ENCODE data around the gene TAS2R50. TPM values are rescaled to one million over a fixed set of nuclear protein-coding genes. Genes with fewer than 3 reads are reported as not detected.
"Not testable (repeated sequence)": the region's sequence is repeated elsewhere in the genome, so short reads cannot be mapped to it uniquely, and the experiment has no call there.

Gene TAS2R50, protein sequence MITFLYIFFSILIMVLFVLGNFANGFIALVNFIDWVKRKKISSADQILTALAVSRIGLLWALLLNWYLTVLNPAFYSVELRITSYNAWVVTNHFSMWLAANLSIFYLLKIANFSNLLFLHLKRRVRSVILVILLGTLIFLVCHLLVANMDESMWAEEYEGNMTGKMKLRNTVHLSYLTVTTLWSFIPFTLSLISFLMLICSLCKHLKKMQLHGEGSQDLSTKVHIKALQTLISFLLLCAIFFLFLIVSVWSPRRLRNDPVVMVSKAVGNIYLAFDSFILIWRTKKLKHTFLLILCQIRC
- total RNA-seq (2014; rRNA removed; shearing (Covaris generic)): 0.76 and 0.85 TPM in 2 replicates

DNA sequence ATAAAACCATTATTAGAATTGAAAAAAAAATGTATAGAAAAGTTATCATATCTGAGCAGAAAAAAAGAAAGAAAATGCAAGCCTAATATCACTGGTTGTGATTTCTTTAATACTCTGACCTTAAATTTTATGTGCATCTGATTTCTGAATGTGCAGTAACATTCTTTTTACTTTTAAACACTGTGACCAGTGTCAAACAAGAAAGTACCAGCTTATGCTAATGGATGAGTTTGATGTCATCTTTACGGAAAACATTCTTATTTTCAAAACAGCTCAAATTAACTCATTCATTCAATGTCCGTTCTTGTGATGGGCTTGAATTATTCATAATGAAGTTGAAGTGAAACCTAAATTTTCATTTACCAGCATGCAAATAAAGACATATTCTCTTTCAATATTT is at the start of gene TAS2R50:
TAS2R50 (minus strand) TSS at position 101 of the 400 bp plus-strand sequence; CDS start at position 49, 52 bp downstream.
- no peak for DNase-seq
- Histone ChIP-seq H3K36me3 (replicated peaks; ENCODE audit: control insufficient read depth, insufficient read depth, low read length) (no peaks in the 10 kb centered on the region), H3K4me3 (ENCODE audit: insufficient read depth, low read depth, low read length) (no peak within 1 kb of the TSS), H3K27me3 (ENCODE audit: control insufficient read depth, insufficient read depth, low read length) (no peaks in the 10 kb centered on the region)

DNA sequence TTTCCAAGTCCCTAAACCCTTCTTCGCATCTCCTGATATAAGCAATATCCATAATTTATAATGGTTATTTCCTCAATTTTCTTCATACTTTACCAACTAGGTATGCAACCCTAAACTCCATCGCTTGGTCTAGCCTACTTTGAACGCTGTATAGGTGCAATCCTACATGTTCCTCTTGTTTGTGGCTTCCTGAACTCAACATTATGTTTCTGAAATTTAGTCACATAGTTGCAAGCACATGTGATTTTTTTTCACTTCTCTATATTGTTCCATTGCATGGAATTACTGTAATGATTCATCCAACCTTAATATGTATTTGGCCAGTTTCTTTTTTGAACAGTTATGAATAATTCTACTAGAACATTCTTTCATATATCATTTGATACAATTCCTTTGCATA is 47.2 kb upstream of the TAS2R50 start:
- not testable (repeated sequence) for H3K4me3 ChIP-seq (ENCODE audit: insufficient read depth, low read depth, low read length); H3K36me3 ChIP-seq (replicated peaks; ENCODE audit: control insufficient read depth, insufficient read depth, low read length); DNase-seq; H3K27me3 ChIP-seq (ENCODE audit: control insufficient read depth, insufficient read depth, low read length)

DNA sequence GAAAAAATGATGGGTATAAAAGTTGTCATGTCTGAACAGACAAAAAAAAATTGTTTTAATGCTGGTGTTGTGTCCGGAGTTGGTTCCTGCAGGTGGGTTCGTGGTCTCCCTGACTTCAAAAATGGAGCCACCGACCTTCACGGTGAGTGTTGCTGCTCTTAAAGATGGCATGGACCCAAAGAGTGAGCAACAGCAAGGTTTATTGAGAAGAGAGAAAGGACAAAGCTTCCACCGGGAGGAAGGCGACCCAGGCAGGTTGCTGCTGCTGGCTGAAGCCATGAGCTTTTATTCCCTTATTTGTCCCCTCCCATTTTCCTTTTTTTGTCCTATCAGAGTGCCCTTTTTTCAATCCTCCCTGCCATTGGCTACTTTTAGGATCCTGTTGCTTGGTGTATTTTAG is 44.6 kb upstream of the TAS2R50 start, which contains the start of gene TAS2R31:
TAS2R31 (minus strand) TSS at position 101 of the 400 bp plus-strand sequence; CDS start at position 29, 72 bp downstream.
- no peaks in the 10 kb centered on the region for H3K27me3 ChIP-seq (ENCODE audit: control insufficient read depth, insufficient read depth, low read length)
- H3K36me3 ChIP-seq (replicated peaks; ENCODE audit: control insufficient read depth, insufficient read depth, low read length): 0 out of 2 replicates have a peak, but pooled peaks cover 1% of the 10 kb centered on the region
- H3K4me3 ChIP-seq (ENCODE audit: insufficient read depth, low read depth, low read length): no peak within 1 kb of the TSS
- no peak for DNase-seq

DNA sequence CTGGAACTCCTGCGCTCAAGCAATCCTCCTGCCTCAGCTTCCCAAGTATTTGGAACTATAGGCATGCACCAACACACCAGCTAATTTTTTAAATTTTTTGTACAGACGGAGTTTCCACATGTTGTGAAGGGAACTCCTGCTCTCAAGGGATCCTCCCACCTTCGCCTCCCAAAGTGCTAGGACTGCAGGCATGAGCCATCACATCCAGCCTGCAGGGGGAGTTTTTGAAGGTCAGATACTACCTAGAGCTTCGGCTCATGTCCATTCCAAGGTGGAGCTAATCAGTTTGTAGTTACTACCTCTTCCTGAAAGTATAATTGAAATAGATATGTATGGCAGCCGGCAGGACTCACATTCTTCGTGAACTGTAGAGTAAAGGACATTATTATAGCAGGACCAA is 39.4 kb upstream of the TAS2R50 start:
- H3K27me3 ChIP-seq (ENCODE audit: control insufficient read depth, insufficient read depth, low read length): no peaks in the 10 kb centered on the region
- 0 out of 2 replicates have a peak, but pooled peaks cover 1% of the 10 kb centered on the region for H3K36me3 ChIP-seq (replicated peaks; ENCODE audit: control insufficient read depth, insufficient read depth, low read length)
- peak; percentile 6 for DNase-seq
- H3K4me3 ChIP-seq (ENCODE audit: insufficient read depth, low read depth, low read length): no peak overlapping the region

DNA sequence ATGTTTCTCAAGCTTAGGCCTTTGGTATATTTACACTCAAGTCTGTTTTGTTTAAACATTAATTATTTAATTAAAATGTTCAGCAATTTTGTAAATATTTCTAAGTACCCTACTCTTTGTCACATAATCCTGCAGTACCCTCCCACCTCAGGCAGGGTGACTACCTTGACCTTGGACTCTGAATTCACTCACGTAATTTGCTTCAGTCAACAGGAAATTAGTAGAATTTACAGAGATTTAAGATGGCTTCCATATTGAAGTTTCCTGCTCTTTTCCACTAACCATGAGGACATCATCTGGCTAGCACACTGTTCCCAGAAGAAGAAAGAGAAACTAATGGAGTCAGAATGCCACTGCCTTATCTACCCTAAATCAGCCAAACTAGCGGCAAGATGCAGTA is 36.7 kb upstream of the TAS2R50 start:
- Histone ChIP-seq H3K4me3 (ENCODE audit: insufficient read depth, low read depth, low read length) (no peak overlapping the region), H3K27me3 (ENCODE audit: control insufficient read depth, insufficient read depth, low read length) (no peaks in the 10 kb centered on the region), H3K36me3 (replicated peaks; ENCODE audit: control insufficient read depth, insufficient read depth, low read length) (peaks cover 1% of the 10 kb centered on the region; the same call in 1 of the 2 replicates)
- DNase-seq: no peak

DNA sequence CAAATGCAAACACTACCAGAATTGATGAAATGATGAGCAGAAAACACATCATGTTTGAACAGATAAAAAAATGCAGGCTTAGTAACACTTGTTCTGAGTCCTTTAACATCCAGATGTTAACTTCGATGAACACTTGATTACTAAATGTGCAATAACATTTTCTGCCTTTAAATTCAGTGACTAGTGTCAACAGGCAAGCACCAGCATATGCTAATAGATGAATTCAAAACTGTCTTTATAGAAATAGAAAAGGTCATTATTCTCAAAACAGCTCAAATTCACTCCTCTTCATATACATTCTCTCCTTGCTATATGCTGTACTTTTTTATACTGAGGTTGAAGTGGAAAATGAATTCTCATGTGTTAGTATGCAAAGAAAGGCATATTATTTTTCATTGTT is 35.8 kb upstream of the TAS2R50 start, which contains the start of gene TAS2R19:
TAS2R19 (minus strand) TSS at position 101 of the 400 bp plus-strand sequence; CDS start at position 52, 49 bp downstream.
- DNase-seq: no peak
- Histone ChIP-seq H3K4me3 (ENCODE audit: insufficient read depth, low read depth, low read length) (no peak within 1 kb of the TSS), H3K27me3 (ENCODE audit: control insufficient read depth, insufficient read depth, low read length) (no peaks in the 10 kb centered on the region), H3K36me3 (replicated peaks; ENCODE audit: control insufficient read depth, insufficient read depth, low read length) (no peaks in the 10 kb centered on the region; the same call in 1 of the 2 replicates)

DNA sequence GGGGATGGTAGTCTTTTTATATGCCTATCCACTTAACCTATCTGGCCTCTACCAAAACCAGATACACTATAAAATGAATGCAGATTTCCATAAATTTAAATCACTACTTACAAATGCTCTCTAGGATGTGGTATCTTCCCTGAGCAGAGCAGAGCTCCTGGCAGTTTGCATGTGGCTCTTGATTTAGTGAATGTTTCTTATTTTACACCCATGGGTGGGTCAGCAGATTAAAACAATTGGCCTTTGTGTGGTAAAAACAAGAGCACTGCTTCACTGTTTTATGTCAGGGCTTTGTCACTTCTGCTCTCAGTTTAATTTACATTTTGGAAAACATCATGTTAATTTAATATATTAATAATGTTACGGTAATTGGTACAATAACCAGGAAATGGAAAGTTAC is 30.2 kb upstream of the TAS2R50 start:
- Histone ChIP-seq H3K4me3 (ENCODE audit: insufficient read depth, low read depth, low read length) (no peak overlapping the region), H3K36me3 (replicated peaks; ENCODE audit: control insufficient read depth, insufficient read depth, low read length) (no peaks in the 10 kb centered on the region; the same call in 1 of the 2 replicates), H3K27me3 (ENCODE audit: control insufficient read depth, insufficient read depth, low read length) (no peaks in the 10 kb centered on the region)
- DNase-seq: no peak

DNA sequence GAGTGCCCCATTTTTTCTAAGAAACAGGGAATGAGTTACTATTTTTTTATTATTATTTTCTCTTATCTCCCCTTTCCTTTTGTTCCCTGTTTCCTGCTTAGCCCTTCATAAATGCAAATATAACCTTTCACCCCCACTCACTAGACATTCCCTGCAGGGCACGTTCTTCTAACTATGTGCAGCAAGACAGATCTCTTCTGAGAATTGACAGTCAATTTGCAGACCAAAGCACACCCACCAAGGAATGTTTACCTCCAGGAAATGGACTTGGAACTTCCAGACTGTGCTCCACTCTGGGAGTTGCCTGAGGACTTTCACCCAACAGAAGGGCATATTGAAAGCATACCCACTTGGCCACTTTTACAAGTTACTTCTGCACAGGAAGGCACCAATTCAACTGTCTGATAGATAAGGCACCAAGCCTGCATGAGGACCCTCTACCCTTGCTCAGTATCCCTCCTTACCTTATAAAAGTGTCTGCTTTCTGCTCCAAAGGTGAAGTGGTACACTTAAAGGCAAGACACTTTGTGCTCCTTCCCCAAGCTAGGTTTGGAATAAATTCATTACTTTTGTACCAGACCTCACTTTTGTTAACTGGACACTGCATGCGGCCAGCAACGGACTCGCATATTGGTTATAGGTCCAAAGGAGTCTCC is 29.2 kb upstream of the TAS2R50 start:
- Histone ChIP-seq H3K4me3 (ENCODE audit: insufficient read depth, low read depth, low read length) (no peak overlapping the region), H3K36me3 (replicated peaks; ENCODE audit: control insufficient read depth, insufficient read depth, low read length) (no peaks in the 10 kb centered on the region; the same call in 1 of the 2 replicates), H3K27me3 (ENCODE audit: control insufficient read depth, insufficient read depth, low read length) (no peaks in the 10 kb centered on the region)
- no peak for DNase-seq

DNA sequence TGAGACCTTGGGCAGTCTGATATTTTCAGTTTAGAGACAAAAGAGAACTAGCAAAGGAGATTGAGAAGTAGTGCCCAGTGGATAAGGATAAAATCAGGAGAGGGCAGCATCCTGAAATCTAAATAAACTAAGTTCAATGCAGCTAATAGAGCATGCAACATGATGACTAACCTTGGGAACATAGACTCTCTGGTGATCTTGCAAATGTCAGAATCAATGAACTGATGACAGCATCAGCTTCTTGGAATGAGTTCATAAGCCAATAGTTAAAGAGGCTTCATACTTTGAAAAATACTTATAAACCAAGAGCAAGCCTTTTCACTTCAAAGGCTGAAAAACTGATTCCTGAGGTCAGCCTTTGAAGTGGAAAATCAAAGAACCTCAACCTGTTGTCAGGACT is 27.5 kb upstream of the TAS2R50 start:
- Histone ChIP-seq H3K27me3 (ENCODE audit: control insufficient read depth, insufficient read depth, low read length) (no peaks in the 10 kb centered on the region), H3K36me3 (replicated peaks; ENCODE audit: control insufficient read depth, insufficient read depth, low read length) (no peaks in the 10 kb centered on the region; the same call in 1 of the 2 replicates), H3K4me3 (ENCODE audit: insufficient read depth, low read depth, low read length) (no peak overlapping the region)
- DNase-seq: no peak

DNA sequence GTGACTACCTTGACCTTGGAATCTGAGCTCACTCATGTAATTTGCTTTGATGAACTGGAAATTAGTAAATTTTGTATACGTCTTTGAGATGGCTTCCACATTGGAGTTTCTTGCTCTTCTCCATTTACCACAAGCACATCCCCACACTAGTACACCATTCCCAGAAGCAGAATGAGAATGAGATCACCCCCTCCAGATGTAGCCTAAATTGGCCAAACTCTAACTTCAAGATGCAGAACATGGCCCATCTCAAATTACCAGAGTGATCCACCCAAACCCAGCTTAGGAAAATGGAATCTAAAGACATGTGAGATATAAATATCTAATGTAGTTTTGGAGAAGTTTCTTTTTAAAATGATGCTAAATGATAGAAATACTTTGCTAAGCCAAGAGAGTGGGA is 20.9 kb upstream of the TAS2R50 start:
- no peaks in the 10 kb centered on the region for H3K36me3 ChIP-seq (replicated peaks; ENCODE audit: control insufficient read depth, insufficient read depth, low read length)
- no peak for DNase-seq
- H3K4me3 ChIP-seq (ENCODE audit: insufficient read depth, low read depth, low read length): no peak overlapping the region
- H3K27me3 ChIP-seq (ENCODE audit: control insufficient read depth, insufficient read depth, low read length): no peaks in the 10 kb centered on the region

DNA sequence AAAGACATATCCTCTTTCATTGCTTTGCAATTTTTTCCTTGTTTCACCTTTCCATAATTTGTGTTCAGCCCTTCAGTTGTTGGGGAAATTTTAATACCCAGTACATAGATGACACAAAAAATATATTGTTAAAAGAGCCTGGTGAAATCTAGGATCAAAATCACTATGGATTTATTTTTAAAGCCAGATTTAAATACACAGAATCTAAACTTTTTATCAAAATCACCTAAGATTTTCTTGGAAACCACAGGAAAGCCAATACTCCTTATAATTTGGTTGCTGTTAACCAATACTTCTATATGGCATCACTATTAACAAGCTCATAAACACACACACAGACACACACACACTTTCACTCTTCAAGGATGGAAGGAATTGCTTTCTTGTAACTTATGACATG is 11.5 kb upstream of the TAS2R50 start, which contains the start of gene TAS2R20:
TAS2R20 (minus strand) TSS at position 101 of the 400 bp plus-strand sequence. CDS start 429 bp downstream, outside the sequence.
- H3K27me3 ChIP-seq (ENCODE audit: control insufficient read depth, insufficient read depth, low read length): no peaks in the 10 kb centered on the region
- no peak within 1 kb of the TSS for H3K4me3 ChIP-seq (ENCODE audit: insufficient read depth, low read depth, low read length)
- H3K36me3 ChIP-seq (replicated peaks; ENCODE audit: control insufficient read depth, insufficient read depth, low read length): peaks cover 2% of the 10 kb centered on the region
- no peak for DNase-seq

DNA sequence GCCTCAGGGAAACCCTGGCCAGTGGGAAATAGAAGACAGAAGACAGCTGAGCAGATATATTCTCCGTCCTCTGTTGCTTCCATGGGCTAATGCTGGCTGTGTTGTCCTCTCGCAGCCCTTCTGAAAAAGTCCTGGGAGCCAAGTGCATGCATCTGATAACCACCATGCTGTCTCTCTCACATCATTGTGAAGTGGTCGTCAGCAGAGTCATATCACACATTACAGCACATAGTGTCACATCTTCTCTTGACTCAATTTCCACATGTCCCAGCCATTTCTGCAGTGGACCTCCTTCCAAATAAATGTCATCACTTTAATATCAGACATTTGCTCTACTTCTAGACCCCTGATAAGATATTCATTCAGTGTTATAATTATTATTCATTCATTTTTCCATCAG is 7.6 kb upstream of the TAS2R50 start:
- no peak overlapping the region for H3K4me3 ChIP-seq (ENCODE audit: insufficient read depth, low read depth, low read length)
- no peak for DNase-seq

DNA sequence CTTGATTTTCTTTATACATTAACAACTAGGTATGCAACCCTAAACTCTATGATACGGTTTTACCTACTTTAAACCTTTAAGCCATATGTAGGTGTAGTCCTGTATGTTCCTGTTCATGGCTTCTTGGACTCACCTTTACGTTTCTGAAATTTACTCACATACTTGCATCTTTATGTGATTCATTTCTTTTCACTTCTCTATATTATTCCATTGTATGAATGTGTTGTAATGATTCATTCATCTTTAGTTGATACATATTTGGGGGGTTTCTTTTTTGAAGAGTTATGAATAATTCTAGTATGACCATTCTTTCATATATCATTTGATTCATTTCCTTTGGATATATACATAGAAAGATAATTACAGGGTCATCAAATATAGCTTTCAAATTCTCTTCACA is 2.4 kb upstream of the TAS2R50 start:
- Histone ChIP-seq H3K36me3 (replicated peaks; ENCODE audit: control insufficient read depth, insufficient read depth, low read length) (no peaks in the 10 kb centered on the region), H3K27me3 (ENCODE audit: control insufficient read depth, insufficient read depth, low read length) (no peaks in the 10 kb centered on the region), H3K4me3 (ENCODE audit: insufficient read depth, low read depth, low read length) (no peak overlapping the region)
- no peak for DNase-seq

More for the DNA sequence above, 7.6 kb upstream of the TAS2R50 start:
- H3K36me3 ChIP-seq (replicated peaks; ENCODE audit: control insufficient read depth, insufficient read depth, low read length): peaks cover 2% of the 10 kb centered on the region
- no peaks in the 10 kb centered on the region for H3K27me3 ChIP-seq (ENCODE audit: control insufficient read depth, insufficient read depth, low read length)

DNA sequence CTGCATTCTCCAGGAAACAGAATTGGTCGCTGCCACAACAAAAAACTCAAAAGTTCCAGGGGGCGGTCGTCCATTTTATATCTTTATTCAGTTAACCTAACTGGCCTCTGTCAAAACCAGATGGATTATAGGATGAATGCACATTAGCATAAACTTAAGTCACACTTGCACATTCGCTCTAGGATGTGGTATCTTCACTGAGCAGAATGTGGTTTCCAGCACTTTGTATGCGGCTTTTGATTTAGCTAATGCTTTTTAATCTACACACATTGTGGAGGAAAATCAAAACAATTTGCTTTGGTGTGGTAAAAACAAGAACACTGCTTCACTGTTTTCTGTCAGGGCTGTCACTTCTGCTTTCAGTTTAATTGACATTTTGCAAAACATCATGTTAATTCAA is 4.5 kb downstream of the TAS2R50 start:
- H3K36me3 ChIP-seq (replicated peaks; ENCODE audit: control insufficient read depth, insufficient read depth, low read length): no peaks in the 10 kb centered on the region
- H3K4me3 ChIP-seq (ENCODE audit: insufficient read depth, low read depth, low read length): no peak overlapping the region
- DNase-seq: no peak
- H3K27me3 ChIP-seq (ENCODE audit: control insufficient read depth, insufficient read depth, low read length): no peaks in the 10 kb centered on the region

DNA sequence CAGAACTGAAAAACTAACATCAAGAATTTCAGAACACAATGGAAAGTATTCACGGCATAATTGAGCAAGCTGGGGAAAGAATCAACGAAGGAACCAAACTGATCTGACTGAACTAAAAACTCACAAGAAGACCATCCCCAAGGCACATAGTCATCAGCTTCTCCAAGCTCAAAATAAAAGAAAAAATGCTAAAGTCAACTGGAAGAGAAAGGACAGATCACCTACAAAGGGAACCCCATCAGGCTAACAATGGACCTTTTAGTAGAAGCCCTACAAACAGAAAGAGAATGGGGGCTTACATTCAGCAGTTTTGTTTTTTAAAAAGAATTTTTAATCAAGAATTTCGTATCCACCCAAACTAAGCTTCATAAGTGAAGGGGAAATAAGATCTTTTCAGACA is 11.7 kb downstream of the TAS2R50 start:
- no peak overlapping the region for H3K4me3 ChIP-seq (ENCODE audit: insufficient read depth, low read depth, low read length)
- H3K36me3 ChIP-seq (replicated peaks; ENCODE audit: control insufficient read depth, insufficient read depth, low read length): no peaks in the 10 kb centered on the region
- no peaks in the 10 kb centered on the region for H3K27me3 ChIP-seq (ENCODE audit: control insufficient read depth, insufficient read depth, low read length)
- DNase-seq: no peak
